GM19468 (cell line): Measurements from ENCODE around the gene KRTAP10-3.

Source experiments
- ATAC-seq: cut with Tn5 transposase; IDR thresholded peaks from one replicate; pipeline ENCODE4 v1.9.1; 2021; ENCODE audit warnings: mild to moderate bottlenecking, moderate library complexity, moderate number of reproducible peaks; ENCODE audit not compliant: unreplicated experiment; ENCODE audit errors: extremely low read depth

Gene KRTAP10-3

DNA sequence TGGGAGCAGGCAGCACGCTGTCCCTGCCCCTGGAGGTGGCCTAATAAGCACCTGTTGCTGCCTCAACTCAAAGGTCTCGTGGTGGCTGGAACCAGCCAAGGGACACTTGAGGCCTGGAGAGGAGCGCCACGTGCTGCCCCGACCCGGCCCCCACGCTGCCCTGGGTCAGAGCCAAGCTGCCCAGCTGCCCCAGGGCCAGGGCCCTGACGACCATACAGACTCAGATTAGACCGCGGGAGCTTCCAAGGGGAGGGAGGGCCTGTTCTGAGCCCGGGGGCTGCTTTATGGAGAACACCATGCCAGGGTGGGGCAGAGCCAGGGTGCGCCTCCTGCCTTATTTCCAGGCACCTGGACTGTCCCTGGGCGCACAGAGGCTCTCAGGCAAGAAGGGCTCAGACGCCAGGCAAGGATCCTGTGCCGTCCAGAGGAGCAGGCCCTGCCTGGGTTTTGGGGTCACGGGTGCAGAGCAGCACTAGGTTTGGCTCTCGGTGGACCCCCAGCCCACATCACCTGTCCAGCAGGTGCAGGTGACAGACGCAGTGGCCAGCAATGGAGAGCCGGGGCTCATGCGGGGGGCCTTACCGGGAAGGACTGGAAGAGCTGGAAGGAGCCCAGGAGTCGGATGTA is 37.2 kb downstream of the KRTAP10-3 start:
- no peak for ATAC-seq

DNA sequence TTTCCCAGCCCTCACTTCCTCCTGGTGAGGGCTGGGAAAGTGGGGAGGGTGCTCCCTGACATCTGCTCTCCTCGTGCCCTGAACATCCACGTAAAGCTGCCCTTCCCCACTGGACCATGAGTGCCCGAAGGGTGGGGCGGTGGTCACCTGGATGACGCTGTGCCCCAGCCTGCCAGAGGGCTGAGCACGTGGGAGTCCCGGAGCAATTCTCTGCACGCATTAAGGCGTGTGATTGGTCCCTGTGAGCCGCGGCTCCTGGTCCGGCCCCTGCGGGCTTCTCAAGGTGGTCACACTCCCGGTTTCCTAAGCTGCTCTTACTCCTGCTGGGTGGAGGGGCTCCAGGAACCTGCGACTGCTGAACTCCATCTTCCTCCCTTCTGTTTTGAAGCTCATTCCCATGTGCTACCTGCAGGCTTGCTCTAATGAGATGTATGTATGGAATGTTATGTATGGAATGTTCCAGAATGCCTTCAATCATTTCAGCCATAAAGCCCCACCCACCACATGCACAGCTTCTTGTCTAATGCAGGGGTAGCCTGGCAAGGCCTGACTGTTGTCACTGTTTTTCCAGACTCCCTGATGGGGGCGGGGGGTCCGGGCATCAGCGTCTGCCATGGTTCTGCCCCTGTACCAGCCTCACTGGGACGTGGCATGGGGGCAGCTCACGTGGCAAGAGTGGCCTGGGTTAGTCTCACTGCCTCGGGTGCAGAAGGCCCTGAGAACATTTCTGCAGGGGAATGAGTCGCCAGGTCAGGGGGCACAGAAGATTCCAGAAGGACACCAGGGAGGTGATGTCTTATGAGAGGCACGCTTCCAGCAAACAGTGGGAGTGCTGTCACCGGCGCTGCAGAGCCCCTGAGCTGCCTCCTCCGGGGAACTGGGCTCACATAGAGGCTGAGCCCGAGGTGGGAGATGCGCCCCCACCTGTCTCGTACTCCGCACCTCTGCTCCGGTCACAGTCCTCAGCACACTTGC is 38.0 kb downstream of the KRTAP10-3 start:
- no peak for ATAC-seq

DNA sequence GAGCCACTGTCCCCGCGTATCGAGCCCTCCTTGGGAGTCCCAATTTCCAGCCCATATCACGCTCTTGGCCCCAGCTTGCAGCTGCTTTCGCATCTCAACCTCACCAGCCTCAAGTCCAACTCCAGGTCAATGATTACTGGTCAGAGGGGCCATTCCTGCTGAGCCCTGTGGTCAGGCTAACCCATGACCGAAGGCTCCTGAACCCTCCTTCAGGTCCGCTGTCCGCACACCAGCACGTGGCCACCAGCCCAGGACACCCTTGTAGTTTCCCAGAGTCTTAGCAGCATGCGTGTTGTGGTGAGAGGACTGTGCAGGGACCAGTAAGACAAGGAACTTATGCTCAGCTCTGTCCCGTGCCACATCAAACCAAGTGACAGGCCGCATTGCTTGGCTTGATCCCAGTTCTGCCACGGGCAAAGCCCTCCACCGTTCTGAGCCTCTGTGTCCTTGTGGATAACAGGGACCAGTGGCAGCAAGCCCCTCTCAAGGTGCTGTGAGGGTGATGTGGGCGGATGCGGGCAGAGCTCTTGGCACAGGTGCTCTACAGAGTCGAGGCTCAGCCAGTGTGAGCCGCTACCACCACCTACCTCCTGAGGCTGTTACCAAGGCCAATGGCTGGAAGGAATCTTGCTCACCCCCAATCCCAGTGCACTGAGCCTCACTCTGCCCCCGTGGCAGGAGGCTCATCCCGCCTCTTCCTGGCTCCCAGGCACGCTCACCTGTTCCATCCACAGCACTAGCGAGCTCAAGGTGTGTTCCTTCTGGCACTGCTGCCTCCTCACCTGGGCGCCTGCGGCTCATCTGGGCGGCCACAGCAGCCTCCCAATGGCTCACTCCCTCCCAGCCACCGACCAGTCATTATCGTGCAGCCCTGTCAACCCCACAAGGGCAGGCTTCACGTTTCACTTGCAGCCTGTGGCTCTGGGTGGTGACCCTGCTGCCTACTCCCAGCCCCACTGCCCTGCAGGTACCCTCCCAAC is 39.0 kb downstream of the KRTAP10-3 start:
- ATAC-seq, result no peak

DNA sequence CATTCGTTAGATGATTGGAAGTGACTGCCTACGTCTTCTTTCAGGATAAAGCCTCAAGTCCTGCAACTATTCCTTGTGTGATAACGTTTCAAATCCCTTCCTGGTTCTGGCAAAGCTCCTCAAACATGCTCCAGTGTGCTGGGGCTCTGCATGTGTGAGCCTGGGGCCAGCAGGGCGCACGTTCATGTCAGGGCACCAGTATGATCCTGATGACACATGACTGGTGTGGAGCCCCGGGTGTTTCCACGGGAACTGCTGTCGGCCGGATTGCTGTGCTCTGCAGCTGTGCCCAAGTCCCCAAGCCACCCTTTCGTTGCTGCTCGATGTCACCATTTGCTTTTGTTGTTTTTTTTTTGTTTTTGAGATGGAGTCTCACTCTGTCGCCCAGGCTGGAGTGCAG is 39.9 kb downstream of the KRTAP10-3 start:
- ATAC-seq, result no peak

DNA sequence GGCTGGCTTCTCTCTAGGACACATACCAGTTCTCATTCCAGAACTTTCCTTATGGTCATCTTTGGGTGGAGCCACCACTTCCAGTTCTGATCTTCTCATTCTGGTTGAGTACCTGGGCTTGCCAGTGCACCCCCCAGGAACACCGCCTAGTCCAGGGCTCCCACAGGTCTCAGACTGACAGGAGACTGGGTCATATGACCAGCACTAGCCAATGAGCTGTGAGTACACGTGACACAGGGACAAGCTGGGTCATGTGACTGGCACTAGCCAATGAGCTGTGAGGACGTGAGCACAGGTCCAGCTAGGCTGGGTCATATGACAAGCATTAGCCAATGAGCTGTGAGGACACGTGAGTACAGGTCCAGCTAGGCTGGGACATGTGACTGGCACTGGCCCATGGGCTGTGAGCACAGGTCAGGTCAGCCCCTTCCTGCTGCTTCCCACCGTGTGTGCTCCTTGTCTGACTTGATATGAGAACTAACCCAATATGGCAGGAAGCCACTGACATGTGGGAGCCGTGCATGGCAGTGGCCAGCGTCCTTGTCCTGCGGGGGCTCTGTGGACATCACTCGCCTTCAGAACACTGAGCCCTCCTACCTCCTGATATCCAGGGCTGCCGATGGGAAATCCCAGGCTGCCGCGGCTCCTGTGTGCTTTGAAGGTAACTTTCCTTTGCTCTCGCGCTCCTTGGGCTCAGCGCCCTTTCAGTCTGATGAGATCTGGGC is 41.3 kb downstream of the KRTAP10-3 start:
- peak; percentile 32 for ATAC-seq

DNA sequence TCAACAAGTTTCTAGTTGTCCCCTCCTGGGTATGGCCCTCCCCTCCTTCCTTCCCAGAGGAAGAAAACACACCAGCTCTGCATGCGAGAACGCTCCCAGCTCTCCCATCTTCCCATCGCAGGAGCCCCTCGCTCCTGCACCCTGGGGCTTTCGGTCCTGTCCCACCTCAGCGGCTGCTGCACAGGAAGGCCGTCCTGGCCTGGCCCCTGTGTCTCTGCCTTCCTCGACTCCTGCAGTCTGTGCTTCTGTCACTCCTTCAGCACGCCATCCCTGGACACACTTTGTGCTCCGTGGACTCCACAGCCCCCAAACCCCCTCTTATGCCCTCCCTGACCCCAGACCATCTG is 41.8 kb downstream of the KRTAP10-3 start:
- ATAC-seq, result no peak

DNA sequence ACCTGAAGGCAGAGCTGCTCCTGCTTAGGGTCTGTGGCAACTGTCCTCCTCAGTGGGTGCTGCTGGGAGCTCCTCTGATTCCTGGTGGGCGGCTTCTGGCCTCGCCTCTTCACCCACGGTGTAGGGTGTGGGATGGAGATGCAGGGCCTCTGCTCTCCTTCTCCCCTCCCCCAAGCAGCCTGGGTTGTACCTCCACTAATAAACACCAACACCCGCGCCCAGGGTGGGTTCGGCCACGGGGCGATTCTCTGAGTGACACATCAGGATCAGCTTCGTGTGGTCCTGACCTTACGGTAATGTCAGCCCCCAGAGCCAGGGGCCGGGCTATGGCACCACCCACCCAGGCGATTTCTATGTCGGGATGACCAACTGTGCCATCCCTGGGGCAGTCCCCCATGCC is 42.3 kb downstream of the KRTAP10-3 start:
- ATAC-seq, result no peak

DNA sequence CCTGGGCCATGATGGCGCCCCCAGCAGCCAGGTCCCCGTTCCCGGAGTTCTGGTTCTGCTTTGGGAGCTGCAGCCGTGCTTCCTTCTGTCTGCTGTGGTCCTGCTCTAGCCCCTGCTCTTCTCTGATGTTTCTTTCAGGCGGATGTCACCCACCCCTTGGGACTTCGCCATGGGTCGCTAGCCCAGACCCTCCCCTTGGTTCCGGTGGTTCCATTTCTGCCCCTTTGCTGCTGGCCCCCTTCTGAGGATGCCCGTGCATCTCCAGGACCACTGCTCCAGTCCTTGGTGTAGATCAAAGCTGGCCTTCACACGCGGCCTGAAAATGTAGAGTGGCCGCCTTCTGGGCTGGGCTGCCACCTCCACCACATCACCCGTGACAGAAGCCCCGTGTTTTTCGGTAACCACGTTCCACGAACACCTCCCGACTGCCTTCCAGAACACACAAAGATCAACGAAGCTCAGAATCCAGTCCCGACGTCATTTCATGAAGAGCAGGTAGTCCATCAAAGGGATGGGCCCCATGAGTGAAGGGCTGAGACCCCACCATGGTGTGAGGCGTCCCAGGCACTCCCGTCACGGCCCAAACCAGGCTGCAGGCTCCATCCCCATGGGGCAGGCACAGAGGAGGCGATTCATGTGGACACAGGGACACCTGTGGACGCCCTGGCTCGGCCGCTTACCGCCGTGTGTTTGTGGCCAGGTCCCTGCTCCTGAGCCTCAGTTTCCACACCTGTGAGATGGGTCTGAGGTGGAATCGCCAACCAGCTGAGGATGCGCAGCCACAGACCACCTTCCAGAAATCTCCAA is 43.0 kb downstream of the KRTAP10-3 start:
- no peak for ATAC-seq

DNA sequence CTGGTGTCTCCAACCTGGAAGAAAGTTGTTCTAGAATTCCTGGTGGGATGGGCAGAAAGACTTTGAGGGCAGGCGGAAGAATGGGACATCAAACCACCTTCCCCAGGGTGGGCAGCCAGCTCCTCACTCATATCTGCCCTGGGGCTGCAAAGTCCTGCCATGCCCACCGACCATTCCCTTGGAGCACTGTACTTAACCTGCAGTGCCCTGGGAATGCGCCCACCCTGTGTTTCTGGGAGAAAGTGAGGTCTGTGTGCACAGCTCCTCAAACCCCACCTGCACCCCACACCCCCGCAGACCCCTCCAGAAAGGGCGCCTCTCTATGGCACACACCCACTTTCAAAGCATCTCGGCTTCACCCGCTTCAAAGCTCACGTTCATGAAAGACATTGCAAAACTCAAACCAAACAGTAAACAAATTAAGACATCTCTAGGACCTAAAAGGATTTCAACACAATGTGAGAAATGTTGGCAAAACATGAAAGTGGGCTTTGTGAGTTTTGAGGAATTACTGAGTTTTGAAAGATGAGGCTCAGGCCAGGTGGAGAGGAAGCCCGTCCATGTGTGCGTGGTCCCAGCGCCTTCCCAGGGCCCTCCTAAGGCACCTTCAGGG is 43.7 kb downstream of the KRTAP10-3 start:
- no peak for ATAC-seq

DNA sequence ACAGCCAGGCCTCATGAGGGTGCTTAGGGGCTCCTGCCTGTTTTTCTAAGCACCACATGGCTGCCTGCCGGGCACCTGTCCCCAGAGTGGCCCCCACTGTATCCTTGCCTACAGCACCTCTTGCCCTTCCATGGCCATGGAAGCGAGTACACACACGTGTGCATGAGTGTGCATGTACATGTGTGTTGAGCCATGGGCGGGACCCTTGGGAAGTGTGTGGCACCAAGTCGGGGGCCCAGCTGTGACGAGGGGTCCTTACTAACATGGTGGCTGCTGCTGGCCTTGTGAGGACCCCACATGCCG is 44.4 kb downstream of the KRTAP10-3 start:
- no peak for ATAC-seq

DNA sequence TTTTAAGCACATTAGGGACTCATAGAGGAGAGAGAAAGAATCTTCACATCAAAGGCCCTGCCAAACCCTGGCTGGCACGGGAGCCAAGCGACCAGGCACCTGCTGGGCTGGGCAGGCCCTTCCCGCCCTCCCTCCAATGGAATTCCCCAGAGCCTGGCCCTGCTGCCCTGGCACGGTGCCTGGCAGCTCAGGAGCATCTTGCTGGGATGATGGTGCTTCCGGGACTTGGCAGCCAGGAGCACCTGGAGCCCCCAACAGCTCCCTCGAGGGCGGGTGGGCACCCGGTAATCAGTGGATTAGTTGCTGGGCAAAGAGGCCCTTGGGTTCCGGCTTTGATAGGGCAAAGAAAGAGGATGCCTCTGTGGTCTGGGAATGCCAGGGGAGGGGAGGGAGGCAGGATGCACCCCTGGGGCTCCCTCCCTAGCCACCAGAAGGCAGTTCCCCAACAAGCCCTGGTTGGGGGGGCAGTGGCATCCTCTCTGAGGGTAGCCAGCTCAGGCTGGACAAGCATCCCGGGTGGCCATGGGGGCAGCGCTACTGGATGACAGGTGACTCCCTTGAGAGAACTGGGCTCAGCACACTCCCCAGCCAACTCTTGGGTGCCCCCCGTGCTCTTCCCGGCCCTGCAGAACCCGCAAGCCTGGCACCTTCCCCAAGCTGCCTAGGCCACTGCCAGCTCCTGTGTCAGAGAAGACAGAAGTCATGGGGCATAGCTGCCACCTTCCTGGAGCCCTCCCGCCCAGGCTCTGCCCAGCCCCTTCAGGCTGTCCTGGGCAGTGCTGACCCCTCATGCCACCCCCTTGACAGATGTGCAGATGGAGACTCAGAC is 45.0 kb downstream of the KRTAP10-3 start:
- no peak for ATAC-seq

DNA sequence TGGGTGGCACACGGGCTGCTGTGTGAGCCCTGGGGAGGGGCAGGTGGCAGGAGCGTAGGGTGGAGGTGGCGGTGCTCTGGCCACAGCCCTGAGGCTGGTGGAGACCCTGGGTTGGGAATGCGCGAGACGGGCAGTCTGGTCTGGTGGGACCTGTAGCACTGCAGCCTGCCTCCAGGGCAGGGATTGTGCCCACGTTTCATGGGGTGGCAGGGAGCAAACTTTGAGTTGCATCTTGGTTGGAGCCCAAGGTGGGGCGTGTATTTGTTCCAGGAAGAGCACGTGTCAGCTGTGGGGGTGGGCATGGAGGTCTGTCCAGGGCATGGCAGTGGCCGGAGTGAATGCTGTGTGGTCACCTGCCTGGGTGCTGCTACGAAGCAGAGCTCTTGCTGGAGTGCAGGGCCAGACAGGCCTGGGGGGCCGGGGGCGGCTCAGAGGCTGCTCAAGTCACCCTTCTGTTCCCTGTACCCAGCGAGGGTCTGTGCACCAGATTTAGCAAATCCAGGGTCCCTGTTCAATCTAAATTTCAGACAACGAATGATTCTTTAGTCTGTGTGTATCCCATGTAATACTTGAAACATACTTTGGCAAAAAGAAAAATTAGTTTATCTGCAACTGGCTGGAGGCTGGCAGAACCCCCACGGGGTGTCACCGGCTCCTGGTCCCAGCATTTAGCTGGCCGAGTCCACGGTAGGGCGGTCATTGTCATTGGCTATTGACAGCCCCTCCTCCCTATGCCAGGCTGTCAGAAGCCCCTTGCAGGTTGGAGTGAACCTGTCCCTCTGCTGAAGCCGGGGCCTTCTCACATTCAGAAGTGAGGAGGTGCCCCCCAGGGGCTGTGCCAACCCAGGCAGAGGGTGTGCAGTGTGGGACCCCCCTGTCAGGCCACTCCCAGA is 45.9 kb downstream of the KRTAP10-3 start:
- no peak for ATAC-seq

DNA sequence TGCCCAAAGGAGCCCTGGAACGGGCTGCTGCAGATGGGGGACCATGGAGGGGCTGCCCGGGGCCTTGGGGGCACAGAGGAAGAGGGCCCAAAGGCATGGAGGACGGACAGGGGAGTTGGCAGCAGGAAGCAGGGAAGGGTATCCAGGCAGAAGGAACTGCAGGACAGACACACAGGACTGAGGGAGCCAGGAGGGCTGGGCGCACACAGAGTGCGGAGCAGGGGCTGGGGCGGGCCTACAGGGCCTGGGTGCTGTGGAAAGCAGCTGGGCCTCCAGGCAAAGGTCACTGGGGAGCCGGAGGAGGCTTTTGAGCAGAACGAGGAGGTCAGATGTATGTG is 46.7 kb downstream of the KRTAP10-3 start:
- no peak for ATAC-seq

DNA sequence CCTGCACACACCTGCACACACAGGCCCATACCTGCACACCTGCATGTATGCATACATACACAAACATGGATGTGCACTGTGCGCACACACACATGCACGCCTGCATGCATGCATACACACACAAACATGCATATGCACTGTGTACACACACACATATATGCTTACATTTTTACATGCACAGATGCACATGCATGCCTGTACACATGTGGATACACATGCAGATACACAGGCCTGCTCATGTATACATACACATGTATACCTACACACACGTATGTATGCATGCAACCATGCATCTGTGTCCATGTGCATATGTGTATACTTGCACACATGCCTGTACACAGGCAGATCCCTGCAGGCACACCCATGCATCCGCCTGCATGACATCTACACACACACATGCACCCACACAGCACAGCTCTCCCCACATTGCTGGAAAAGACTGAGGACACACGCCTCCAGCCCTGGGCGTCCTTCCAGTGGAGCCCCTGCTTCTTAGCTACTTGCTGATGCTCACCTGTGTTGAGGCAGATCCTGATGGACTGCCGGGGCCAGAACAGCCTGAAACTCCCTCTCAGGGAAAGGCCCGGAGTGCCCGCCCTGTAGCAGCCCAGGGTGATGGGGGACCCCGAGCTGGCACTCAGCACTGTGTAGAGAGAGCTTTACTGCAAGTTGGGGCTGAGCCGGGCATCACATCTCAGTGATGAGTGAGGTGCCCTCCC is 47.2 kb downstream of the KRTAP10-3 start:
- no peak for ATAC-seq

DNA sequence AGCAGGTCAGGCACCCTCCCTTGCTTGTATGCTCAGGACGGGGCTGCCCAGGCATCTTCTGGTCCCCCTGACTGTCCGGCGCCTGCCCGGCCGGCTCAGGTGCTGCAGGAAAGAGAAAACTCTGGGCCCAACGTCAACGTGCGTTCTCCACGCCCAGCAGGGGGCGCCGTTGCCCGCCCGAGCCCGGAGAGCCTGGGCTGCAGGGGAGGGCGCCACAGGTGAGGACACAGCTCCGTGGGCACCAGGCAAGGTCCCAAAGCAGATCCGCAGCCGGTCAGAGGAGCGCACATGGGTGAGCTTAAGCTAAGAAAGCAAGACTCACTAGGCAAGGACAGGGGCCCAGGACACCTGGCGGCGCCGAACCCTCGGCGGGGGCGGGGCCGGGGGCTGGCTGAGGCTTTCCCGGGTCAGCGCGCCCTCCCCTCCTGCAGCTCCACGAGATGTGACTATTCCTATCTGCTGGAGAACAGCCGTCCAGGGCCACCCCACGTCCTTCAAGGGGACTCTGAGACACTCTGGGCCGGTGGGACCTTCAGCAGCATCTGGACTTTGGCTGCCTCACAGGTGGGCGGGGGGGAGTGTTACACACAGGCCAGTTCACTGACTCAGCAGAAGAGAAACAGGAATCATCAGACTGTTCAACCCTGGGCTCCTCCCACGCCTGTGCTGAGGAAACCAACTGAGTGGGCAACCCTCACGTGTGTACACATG is 47.9 kb downstream of the KRTAP10-3 start:
- no peak for ATAC-seq

DNA sequence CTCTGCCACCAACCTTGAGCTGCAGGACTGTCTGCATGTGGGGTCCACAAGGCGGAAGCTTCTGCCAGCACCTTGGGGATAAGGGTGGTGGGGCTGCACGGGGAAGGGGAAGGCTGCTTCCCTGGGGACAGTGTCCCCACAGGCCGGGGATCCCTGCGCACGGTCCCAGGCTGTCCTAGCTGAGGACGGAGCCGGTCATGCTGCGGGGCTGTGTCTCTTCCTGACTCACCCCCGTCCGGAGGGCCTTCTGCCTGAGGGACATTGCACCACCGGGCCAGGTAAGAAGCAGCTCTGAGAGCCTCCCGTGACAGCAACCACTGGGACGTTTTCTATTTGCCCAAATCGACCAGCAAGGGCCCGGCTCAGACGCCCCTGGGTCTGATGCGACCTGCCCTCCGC is 48.5 kb downstream of the KRTAP10-3 start:
- ATAC-seq, result no peak
